NCI-H524 treated with DMSO at 0.1 percent for 48 hours (cell line): ENCODE results near the gene SLC7A11.

Experiments
- DNase-seq: peaks from one replicate; lab custom pipeline; 2025; lab: John Stamatoyannopoulos, UW

Gene SLC7A11

DNA sequence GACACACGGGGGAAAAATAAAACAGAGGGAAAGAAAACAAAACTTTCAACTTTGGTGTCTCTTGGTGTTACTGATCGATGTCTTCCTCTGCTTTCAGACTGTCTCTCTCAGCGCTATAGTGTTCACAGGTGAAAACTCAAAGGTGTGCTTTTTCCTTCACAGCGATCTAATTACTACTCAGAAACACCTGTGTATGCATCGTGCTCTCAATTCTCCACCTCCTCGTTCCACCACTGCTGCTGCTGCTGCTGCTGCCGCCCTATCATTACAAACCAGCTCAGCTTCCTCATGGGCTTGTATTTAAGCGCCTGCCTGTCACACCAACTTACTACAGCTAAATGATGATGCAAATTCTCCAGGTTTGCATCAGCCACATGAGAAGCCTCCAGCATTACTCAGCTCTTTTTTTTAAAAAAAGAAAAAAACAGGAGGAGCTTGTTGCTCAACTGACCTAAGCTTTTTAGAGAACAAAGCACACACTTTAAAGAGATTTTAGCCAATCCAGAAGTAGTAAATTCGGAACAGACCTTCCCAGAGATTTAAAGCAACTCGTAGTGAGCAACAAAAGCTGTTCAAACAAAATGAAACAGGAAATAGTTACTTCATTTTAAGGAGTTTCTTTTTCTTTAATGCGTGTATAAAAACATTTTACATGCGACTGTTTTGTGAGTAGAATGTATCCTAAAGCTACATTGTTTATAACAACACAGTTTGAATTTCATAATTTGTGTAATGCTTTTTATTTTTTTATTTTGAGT lies at the start of gene SLC7A11:
Gene SLC7A11 (minus strand): TSS at position 274 of the 758 bp plus-strand sequence. CDS start 280 bp downstream, outside the sequence.
- DNase-seq = peak; percentile 9

DNA sequence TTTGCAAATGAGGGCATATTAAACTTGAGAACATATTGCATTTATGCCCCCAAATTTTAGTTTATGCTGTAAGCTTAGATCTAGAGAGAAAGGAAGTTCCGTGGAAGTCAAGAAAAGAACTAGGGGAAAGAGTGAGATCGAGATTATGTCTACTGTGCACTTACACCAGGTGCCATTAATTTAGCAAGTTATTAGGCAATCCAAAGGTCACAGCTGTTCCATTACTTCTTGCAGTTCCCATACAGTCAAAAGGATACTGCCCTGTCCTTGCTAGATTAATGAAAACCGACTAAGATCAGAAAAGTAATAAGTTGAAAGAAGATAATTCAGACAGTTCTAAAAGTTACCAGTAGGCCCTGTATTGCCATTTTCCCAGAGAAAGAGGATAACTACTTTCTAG lies 49.3 kb upstream of the SLC7A11 start:
- DNase-seq = no peak

DNA sequence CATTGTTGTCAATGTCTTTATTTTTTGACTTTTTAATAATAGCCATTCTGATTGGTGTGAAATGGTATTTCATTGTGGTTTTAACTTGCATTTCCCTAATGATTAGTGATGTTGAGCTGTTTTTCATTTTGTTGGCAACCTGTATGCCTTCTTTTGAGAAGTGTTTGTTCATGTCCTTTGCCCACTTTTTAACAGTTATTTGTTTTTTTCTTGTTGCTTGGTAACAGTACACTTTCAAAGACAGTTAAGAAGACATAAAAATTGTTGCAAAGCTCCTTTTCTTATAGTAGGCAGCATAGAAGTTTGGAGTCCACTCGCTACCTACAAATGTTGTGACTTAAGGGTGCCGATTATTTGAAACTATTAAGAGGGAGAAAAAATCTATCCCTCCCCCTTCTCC lies 48.7 kb upstream of the SLC7A11 start:
- no peak for DNase-seq

DNA sequence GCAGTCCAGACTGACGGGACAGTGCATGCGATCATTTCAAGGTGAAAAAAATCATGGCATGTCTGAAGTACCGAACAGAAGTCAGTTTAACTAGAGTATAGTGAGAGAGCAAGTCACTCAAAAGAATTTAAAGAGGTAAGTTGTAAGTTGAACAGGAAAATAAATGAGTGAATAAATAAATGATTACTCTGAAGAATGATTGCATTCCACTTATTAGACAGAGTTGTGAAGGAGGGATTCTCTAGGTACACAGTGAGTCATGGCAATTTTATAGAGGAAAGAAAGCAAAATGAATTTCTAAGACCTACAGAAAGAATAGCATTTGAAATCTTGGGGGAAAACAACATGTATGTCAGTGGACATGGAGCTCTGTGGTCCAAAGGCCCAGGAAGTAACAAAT lies 37.1 kb upstream of the SLC7A11 start:
- DNase-seq = no peak

DNA sequence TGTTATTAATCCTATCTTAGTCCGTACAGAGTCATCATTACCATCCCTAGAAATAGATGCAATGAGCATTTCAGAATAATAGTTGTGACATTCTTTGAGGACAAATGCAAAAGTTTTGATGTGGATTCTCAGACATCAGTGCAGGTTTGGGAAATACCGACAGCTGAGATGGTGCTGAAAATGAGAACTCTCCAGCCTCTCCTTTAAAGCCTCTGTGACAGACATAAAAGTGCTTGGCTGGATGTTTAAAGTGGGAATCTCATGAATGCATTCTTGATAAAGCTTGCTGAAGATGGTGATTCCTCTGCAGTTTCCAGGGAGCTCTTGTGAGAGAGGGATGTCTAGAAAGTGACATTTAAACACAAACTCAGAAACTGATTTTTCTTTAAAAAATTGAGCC lies 35.0 kb upstream of the SLC7A11 start:
- DNase-seq = no peak

DNA sequence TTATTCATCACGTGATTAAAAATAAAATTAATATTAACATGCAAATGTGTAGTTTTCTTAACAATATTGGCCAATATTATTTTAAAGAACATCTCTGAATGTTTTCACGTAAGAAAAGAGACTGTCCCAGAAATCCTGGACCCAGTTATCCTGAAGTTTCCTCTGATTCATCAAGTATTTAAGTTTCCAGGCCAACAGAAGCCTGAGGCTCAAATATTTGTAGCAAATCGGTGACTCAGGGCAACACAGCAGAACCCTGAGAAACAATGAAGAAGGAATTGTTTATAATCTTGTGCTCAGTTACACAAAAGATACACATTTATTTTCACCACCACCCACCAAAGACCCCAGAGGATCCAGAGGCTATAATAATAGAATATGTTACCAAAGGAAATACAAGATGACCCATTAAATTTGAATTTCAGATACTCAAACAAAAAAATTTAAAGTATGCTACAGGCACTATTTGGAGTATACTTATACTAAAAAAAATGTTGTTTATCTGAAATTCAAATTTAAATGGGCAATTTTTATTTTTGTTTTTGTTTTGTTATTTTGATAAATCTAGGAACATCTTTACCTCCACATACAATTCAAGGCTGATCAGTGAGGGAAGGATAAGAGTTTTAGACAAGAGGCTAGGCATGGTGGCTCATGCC lies 33.9 kb upstream of the SLC7A11 start:
- DNase-seq = no peak

DNA sequence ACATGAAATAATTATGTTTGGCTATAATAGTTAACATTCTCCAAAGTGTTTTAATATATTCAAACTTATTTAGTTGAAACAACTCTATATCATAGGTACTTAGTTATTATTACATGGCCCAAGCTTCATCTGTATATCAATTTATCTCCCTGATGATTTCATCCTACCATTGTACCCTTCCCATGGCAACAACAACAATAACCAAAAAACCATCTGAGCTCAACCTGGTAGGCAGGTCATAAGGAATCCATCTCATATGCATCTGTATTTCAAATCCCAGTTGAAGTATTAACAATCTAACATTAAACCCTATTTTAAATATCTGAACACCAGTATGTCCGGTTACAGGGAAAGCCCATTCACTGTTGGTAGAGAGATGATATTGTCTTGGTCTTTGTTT lies 33.1 kb upstream of the SLC7A11 start:
- DNase-seq = no peak

DNA sequence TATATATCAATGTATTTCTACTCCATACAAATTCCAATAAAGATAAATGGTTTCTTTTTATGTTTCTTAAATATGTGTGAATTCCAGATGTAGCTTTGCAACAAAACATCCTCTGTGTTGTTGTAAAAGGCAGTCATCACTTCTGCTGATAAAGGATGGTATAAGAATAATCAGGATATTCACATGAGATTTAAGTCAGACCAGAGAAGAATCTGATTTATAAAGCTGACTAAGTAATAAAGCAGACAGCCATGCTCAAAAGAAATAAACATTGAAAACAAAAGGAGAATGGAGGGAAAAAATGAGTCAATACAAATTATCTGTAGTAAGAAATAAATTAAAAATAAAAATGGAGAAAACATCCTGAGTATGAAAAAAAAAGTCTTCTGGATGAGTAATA lies 27.0 kb upstream of the SLC7A11 start:
- no peak for DNase-seq

DNA sequence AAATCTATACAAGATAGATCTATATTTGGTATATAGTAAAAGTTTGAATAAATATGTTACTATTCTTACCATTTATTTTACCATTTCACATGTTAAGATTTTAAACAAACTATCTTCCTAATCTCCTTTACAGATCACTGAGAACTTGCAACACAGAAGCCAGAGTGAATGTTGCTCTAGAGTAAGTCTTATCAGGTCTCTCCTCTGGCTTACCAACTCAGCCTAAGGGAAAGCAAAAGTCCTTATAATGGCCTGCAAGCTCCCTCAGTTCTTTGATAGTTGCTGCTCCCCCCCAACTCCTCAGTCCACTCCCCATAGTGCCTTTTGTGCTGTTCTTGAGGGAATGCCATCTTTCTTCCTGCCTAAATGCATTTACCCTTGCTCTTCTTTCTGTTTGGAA lies 25.7 kb upstream of the SLC7A11 start:
- no peak for DNase-seq

DNA sequence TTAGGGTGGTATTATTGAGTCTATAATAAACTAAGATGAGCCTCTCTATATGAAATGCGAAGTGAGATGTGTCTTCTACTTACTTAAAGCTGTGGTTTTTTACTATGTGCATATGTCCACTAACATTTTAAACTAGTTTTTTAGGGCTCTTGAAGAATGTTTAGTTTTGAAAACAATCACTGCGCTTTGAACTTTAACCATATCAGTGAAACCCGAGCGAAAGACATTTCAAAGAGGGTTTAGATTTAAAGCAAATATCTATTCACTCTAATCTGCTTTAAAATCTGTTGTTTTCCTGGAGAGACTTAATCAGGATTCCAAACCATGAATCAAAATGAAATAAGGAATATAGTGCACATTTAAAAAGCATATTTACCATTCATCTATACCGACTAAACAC lies 24.8 kb upstream of the SLC7A11 start:
- no peak for DNase-seq

DNA sequence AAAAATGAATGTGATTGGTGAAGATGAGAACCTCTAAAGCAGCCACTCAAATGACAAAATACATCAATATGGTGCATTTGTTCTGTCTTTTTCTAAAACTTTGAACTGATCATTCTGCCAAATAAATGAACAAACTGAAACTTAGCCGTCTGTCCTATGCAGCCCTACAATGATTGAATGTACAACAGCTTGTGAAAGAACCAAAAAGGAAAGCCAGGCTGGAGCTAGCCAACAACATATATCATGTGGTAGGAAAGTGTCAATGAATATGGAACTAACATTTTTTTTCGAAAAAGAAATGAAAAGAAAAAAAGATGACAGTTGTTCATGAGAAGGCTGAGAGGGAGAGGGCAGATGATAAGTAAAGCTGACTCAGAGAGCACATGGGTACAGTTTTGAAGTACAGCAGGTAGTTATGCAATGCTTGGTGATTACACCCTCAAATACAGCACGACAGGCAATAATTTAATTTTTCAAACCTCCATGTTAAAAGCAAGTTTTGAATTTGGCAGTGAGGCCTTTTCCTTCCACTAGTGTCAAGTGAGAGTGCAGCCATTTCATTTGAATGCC lies 21.2 kb upstream of the SLC7A11 start:
- no peak for DNase-seq

DNA sequence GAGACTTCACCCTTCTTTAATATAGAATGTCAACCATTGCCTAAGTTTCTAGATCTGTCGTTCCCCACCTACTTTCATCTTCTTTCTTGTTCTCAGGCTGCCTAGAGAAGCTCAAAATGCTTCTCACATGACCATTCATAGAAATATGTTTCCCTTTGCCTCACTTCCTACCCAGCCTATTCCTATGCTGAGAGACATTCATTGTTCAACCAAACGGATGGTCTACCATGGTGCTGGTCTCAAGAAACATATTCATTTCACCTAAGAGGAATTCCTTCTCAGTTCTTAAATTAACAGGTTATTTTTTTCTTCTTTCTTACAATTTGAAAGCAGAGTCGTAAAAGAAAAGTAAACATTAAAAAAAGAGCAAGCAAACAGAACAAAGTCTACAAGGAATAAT lies 20.3 kb upstream of the SLC7A11 start:
- DNase-seq = no peak

DNA sequence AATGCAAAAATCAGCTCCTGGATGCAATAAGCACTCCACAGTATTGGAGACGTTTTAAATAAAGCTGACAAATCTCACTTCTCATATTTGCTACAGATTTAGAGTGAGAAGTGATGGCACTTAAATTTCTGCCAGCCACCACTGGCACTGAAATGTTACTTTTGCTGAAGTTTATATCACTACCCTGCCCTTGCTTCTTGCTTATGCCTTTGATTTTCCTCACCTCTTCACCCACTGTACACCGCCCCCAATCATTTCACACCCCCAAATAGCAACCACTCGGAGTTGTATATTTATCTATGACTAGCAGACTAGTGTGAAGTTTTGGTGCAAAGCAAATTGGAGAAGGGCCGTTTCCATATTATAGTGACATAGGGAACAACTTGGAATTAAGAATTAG lies 19.9 kb upstream of the SLC7A11 start:
- DNase-seq = no peak

DNA sequence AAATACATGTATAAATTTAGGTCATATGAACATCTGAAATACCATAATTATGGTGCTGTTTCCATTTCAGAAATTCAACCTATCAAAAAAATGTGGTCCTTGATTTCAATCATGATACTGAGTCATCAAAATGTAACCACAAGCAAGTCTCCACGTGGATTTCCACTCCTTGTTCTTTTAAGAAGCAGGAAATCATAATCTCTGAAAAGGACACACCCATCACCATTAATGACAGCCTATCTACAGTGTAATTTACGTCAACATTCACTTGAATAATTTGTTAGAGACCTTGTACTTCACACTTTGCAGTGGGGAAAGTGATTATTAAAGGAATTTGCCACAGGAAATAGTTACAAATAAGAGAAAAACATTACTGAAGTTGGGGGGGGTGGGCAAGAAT lies 17.7 kb upstream of the SLC7A11 start:
- no peak for DNase-seq

DNA sequence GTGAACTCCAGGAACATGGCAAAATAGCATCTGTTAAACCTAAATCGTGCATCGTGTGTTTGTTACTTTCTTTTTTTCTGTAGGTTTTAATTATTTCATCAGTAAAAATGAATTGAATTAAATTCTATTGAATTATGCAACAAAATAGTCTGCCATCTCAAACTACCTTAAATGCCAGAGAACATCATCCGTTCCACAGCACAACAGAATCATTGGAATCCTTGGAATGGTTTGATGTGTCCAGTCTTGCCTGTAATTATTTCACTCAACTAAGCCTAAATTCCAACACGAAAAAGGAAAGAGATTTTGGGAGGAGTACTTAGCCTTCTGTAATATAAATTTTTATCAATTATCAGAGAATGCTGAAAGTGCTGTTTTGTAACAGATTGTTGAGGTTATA lies 17.1 kb upstream of the SLC7A11 start:
- DNase-seq = no peak

DNA sequence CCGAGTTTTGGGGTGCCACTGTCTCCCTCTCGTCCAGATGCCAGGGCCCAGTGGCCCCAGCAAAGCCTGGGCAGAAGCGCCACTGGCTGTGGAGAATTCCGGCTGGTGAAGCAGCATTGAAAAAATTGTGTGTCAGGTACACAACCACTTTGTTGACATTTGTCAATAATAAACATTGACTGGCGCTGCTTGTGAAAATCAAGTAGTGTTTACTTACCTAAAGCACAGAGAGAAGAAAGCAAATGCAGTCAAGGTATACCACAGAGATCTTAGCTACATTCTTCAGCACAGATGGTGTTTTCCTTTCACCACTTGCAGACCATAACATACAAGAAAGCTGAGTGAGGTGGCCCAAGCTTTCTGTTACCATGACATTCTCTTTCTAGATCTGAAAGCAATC lies 14.5 kb upstream of the SLC7A11 start:
- DNase-seq = no peak

DNA sequence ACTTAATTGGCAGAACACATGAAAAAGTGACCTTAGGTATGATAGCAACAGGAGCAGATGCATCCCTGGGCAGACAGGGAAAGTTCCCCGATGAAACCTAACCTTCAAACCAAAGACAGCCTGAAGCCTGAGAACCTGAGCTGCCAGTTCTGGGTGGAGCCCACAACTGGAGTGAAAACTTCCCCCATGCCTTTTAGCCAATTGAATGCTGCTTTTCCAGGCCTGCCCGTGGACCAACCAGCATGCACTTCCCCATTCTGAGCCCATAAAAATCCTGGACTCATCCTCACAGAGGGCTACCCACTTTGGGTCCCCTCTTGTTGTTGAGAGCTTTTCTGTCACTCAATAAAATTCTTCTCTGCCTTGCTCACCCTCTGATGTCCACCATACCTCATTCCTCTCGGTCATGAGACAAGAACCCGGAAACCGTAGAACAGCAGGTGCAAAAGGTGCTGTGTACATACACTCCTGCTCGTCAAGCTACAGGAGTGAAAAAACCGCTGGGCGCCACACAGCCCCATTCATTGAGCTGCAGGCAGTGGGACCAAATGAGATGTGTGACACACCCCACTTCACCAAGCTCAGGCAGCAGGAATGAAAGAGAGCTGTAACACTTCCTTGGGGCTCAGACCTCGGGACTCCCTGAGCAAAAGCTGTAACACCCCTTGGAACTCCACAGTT lies 13.9 kb upstream of the SLC7A11 start:
- no peak for DNase-seq

DNA sequence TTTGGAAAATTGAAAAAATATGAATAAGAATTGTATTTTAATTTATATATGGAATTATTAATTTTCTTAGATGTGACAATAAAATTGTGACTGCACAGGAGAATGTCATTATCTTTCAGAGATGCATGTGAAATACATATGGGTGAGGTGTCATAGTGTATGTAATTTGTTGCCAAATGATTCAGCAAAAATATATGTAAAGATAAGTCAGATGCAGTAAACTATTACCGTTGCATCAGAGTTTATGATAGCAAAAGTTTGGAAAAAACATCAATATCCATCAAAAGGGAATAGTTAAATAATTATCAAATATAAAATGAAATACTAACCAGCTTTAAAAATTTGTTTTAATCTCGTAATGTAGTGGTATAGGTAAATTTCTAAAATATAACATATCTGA lies 10.4 kb upstream of the SLC7A11 start:
- no peak for DNase-seq

DNA sequence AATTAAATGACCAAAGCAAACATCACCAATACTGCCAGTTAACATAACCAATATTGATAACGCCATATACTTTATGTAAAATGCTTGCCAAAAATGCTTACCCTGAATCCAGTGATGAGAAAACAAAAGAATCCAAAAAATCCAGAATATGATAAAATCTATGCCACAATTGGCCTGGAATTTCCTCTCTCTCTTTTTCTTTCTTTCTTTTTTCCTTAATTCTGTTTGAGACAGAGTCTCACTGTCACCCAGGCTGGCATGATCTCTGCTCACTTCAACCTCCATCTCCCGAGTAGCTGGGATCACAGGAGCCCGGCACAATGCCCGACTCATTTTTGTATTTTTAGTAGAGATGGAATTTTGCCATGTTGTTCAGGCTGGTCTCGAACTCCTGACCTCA lies 9.8 kb upstream of the SLC7A11 start:
- DNase-seq = no peak

DNA sequence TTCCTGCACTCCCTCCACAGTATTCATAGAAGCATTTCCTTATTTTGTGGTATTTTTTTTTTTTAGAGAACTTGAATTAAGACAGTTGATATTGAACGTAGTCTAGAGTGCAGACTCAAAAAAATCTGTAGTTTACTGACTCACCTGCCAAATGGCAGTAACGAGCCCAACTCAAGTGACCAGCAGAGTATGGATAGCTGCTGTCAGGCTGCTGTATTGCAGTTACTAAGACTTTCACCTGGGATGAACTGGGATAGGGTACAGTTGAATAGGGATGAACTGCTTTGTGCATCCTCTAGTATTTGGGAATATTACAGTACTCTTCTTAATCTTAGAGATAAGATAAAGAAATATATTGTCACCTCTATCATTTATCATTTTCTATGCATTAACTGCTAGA lies 7.0 kb upstream of the SLC7A11 start:
- no peak for DNase-seq

DNA sequence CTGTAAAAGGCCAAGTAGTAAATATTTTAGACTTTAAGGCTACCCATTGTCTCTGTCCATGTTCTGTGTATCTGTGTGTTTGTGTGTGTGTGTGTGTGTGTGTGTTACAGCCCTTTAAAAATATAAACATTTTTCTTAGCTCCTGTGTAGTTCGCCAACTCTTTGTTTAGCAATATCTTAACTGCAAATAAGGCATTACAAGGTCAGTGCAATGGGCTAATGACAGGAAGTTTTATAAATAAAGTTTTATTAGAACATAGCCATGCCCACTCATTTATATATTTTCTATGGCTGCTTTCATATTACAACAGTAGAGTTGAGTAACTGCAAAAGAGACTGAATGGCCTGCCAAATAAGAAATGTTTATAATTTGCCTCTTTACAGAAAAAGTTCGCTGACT lies 5.9 kb upstream of the SLC7A11 start:
- DNase-seq = no peak

DNA sequence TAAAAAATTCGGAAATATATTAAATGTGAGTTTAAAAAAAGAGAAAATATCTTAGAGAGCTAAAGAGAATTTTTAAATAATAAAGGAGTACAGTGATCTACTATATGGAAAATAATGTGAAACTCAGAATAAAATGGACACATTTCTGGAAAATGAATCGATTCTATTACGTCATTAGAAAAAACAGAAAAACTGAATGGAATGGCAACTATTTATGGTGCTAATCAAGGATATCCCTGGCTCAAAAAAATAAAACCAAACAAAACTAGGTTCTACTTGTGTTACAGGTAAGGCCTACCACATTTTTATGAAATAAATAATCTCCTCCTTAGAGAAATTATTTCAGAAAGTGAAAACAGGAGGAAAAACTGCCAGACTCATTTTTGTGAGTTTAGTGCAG lies 5.5 kb upstream of the SLC7A11 start:
- no peak for DNase-seq

DNA sequence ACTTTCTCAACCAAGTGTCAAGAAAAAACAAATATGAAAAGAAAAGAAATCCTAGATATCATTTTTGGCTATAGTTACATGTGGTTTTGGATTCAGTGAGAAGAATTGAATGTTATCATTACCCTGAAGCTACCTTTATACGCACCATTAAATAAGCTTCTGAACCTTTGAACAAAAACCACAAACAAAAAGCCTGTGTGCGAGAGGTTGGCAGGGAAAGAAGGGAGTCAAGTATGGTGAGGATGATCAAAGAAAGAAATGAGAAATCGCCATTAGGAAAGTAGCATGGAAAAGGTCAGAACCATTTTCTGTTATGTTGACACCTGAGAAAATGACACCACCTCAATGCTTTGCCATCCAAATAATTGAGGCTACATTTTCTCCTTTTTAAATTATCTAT lies 1.2 kb upstream of the SLC7A11 start:
- no peak for DNase-seq
